NCI-H128 (cell line): ENCODE measurements around the gene CSTPP1.
"Not testable (repeated sequence)": the region's sequence is repeated elsewhere in the genome, so short reads cannot be mapped to it uniquely, and the experiment has no call there.

Experiments
- DNase-seq: peaks from one replicate; lab custom pipeline; 2025; ENCODE audit not compliant: unreplicated experiment; lab: John Stamatoyannopoulos, UW

The CSTPP1 gene

GRCh38 chr11:47087801-47088200 lies 151.2 kb downstream of the CSTPP1 start:
- DNase-seq = no peak

- DNase-seq = no peak
These were observed 157.0 kb downstream of the CSTPP1 start for GRCh38 chr11:47093541-47093940.

- DNase-seq = not testable (repeated sequence)
These were observed 160.3 kb downstream of the CSTPP1 start for GRCh38 chr11:47096871-47097270.

DNA sequence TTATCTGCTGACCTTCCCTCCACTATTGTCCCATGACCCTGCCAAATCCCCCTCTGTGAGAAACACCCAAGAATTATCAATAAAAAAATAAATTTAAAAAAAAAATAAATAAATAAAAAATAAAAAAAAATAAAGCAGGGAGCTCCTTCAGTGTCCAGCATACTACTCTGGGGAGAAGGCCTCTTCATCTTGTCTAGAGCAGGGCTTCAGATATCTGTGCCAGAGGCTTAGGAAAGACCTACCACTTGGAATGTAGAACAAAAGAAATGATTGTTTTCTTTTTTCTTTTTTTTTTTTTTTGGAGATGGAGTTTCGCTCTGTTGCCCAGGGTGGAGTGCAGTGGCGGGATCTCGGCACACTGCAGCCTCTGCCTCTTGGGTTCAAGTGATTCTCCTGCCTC lies 161.7 kb downstream of the CSTPP1 start:
- not testable (repeated sequence) for DNase-seq

GRCh38 chr11:47099214-47099917 lies 162.8 kb downstream of the CSTPP1 start:
- no peak for DNase-seq

DNA sequence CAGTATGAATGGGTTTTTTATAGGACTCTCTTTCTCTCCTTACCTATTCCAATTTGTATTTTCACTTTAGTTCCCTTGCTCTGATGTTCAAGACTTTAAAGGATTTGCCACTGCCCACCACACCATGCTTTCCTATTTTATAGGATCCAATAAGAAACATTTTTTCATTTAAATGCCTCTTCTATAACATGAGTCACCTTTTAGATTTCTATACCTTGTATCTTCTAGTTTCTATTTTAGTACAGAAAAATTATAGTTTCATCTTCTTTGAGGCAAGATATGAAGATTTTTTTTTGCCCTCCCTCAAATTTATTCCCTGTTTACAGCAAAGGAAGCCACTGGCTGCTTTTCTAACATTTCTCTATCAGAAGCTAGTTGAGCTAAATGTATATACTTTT lies 163.4 kb downstream of the CSTPP1 start:
- DNase-seq = no peak

- no peak for DNase-seq
These were observed 164.8 kb downstream of the CSTPP1 start for GRCh38 chr11:47101406-47101805.

DNA sequence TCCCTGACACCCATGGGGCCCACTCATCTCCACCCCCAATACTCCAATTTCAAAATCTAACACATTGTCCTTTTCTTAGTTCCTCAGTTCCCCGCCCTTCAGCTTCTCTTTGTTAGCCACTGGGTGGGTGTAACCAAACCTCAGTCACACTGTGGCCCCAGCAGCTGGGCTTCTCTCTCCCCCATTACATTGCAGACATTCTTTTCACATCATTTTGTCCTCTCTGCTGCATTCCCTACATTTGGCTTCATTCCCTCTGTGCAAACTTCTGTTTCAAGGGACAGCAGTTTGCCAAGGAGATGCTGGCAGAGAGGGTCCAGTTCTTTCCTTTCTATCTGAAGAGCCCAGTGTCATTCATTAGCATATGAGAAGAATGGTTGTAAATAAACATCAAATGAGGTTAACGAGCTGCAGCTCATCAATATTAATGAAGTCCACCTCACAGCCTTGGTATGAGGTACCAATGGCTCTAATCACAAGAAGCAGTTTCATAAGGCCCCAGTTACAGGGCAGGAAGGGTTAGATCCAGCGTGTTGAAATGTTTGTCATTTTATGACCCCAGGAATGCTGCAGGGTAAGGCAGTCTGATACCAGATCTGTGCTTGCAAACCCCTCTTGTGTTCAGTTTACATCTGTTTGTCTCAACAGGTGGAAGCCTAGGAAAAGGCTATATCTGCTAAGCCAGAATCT lies 167.8 kb downstream of the CSTPP1 start:
- no peak for DNase-seq

GRCh38 chr11:47105541-47105940 lies 169.0 kb downstream of the CSTPP1 start:
- no peak for DNase-seq

DNA sequence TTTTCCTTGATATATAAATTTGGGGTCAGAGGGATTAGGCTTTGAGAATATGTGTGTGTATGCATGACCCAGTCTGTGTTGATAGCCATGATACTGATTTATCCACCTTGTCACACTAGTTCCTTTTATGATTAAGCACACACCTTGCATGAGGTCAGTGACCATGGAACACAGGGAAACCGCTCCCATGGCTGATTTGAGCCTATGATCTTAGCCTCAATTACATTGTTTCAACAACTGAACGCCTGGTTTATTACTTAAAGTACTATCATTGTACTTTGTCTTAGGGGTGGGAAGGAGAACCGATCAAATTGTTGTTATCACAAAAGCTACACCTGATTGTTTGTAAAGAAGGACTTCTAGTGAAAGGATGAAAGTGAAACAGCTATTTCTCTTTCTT lies 169.4 kb downstream of the CSTPP1 start:
- no peak for DNase-seq

GRCh38 chr11:47106798-47107411 lies 170.3 kb downstream of the CSTPP1 start:
- DNase-seq = no peak

GRCh38 chr11:47107744-47108143 lies 171.2 kb downstream of the CSTPP1 start:
- no peak for DNase-seq

DNA sequence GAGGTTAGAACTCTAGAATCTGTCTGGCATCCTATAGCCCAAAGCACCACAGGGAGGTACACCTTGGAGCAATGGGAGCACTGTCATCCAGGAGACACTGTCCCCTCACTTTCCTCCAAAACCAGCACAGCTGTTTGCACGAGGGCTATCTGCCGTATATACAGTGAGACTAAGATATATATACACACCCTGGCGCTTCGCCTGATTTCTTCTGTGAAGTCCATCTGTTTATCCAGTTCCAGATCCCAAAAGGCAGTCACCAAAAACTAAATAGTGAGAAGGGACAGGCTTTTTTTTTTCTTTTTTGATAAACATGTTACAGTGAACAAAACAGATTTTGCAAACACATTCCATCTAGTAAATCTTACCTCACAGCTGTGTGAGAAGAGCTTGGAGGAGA lies 171.7 kb downstream of the CSTPP1 start:
- no peak for DNase-seq

- DNase-seq = no peak
These were observed 172.6 kb downstream of the CSTPP1 start for GRCh38 chr11:47109051-47109726.

GRCh38 chr11:47109727-47110246 lies 173.2 kb downstream of the CSTPP1 start:
- no peak for DNase-seq

DNA sequence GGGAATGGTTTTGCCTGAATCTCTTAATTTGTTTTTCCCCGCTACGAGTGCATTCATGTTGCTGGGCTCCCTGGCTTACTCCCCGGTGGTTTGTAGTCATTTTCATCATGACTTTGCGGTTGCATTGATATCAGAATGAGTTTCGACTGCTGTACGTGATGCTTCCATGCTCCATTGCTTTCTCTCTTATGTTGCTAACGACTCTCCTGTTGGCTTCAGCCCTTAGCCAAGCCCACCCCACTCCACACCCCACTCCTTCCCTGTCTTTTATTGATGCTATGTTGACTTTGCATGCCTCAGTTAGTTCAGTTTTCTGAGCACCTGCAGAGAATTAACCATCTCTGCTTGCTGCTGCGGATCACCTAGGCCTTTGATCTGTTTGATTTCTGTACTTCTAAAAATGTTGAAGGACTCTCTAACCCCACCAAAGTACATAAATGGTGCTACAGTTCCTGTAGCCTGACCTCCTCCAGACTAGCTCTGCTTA lies 174.8 kb downstream of the CSTPP1 start:
- DNase-seq = peak; percentile 89

DNA sequence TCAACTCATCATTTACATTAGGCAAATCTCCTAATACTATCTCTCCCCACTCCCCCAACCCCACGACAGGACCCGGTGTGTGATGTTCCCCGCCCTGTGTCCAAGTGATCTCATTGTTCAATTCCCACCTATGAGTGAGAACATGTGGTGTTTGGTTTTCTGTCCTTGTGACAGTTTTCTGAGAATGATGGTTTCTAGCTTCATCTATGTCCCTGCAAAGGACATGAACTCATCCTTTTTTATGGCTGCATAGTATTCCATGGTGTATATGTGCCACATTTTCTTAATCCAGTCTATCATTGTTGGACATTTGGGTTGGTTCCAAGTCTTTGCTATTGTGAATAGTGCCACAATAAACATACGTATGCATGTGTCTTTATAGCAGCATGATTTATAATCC lies 176.4 kb downstream of the CSTPP1 start:
- not testable (repeated sequence) for DNase-seq

- not testable (repeated sequence) for DNase-seq
These were observed 182.6 kb downstream of the CSTPP1 start for GRCh38 chr11:47118958-47119688.

DNA sequence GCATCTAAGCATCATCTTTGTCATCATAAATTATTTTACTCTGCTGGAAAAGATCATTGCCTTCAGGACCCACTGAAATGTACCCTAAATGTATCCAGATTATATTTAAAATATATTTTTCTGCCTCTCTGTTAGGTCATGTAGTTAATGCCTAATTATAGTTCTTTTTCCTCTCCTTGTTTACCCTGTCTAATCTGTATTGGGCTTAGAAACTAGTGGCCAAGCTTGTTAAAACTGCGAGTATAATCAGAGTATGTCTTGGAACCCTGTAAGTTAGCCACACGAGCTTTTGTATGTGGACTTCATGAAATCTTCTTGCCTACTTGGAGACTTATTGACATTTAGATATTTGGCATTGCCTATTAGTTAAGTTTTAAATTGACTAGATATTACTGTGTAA lies 184.5 kb downstream of the CSTPP1 start:
- DNase-seq = no peak

GRCh38 chr11:47121731-47122130 lies 185.2 kb downstream of the CSTPP1 start:
- DNase-seq = no peak

- no peak for DNase-seq
These were observed 186.5 kb downstream of the CSTPP1 start for GRCh38 chr11:47123094-47123493.
